Myometrial cell (primary cell): ENCODE measurements around the gene BORA. TPM values are rescaled to one million over a fixed set of nuclear protein-coding genes. Genes with fewer than 3 reads are reported as not detected.

ENCODE experiments used
- total RNA-seq: library from RNA; depleted of rRNA; stranded (reverse); fragments of >200 nt; gene quantifications from 2 replicates; pipeline ENCODE4 v1.2.3, GENCODE V29; 2015

The BORA gene
- 11.2 and 15.2 TPM in 2 replicates for total RNA-seq

GRCh38 chr13:72727417-72728289 is at the start of gene BORA, which contains the start of gene MZT1:
Gene BORA (plus strand): TSS chr13:72727923. CDS start chr13:72728941, 1,018 bp downstream.
Gene MZT1 (minus strand): TSS chr13:72727629. CDS start chr13:72727602, 27 bp downstream.

GRCh38 chr13:72781451-72782439 is 54.0 kb downstream of the BORA start, which contains the start of the genes DIS3 and PIBF1:
Gene DIS3 (minus strand): TSS chr13:72781900. CDS start chr13:72781832, 68 bp downstream.
Gene PIBF1 (plus strand): TSS chr13:72782133. CDS start chr13:72783470, 1,337 bp downstream.

Other genes with a start within 250 kb of the BORA start
- gene MZT1, start 294 bp upstream of the BORA start, total RNA-seq = 20.5 and 25.9 TPM in 2 replicates
- 24.8 and 25.9 TPM in 2 replicates for gene DIS3, start 54.0 kb downstream of the BORA start, total RNA-seq
- gene PIBF1, start 54.2 kb downstream of the BORA start, total RNA-seq = 8.9 and 20.2 TPM in 2 replicates